GM21528 (cell line): ENCODE measurements around the gene GGACT.

Source experiments
- ATAC-seq: cut with Tn5 transposase; IDR thresholded peaks from one replicate; pipeline ENCODE4 v1.9.1; 2021; ENCODE audit warnings: mild to moderate bottlenecking, moderate library complexity; ENCODE audit not compliant: unreplicated experiment, low FRiP score

Gene GGACT

GRCh38 chr13:100560498-100561157 lies 28.0 kb downstream of the GGACT start:
- no peak for ATAC-seq

- ATAC-seq: no peak
Measured at GRCh38 chr13:100559886-100560285, 28.7 kb downstream of the GGACT start.

GRCh38 chr13:100552755-100553154 lies 35.8 kb downstream of the GGACT start:
- ATAC-seq: no peak

GRCh38 chr13:100549316-100549715 lies 39.3 kb downstream of the GGACT start:
- ATAC-seq: no peak

- ATAC-seq: no peak
Measured at GRCh38 chr13:100547791-100548201, 40.8 kb downstream of the GGACT start.

- no peak for ATAC-seq
Measured at GRCh38 chr13:100546713-100547405, 41.7 kb downstream of the GGACT start.

GRCh38 chr13:100545684-100546061 lies 42.9 kb downstream of the GGACT start:
- ATAC-seq: no peak

- ATAC-seq: no peak
Measured at GRCh38 chr13:100544866-100545683, 43.5 kb downstream of the GGACT start.

- ATAC-seq: no peak
Measured at GRCh38 chr13:100543872-100544602, 44.6 kb downstream of the GGACT start.

GRCh38 chr13:100542826-100543156 lies 45.8 kb downstream of the GGACT start:
- peak; percentile 92 for ATAC-seq

- no peak for ATAC-seq
Measured at GRCh38 chr13:100541897-100542825, 46.4 kb downstream of the GGACT start.

GRCh38 chr13:100540621-100541020 lies 48.0 kb downstream of the GGACT start:
- ATAC-seq: no peak

- no peak for ATAC-seq
Measured at GRCh38 chr13:100537951-100538462, 50.6 kb downstream of the GGACT start.

GRCh38 chr13:100537486-100537885 lies 51.1 kb downstream of the GGACT start:
- no peak for ATAC-seq

- ATAC-seq: no peak
Measured at GRCh38 chr13:100536643-100537180, 51.9 kb downstream of the GGACT start.

- no peak for ATAC-seq
Measured at GRCh38 chr13:100535426-100536135, 53.0 kb downstream of the GGACT start.

GRCh38 chr13:100534911-100535310 lies 53.7 kb downstream of the GGACT start:
- ATAC-seq: no peak

GRCh38 chr13:100534147-100534843 lies 54.3 kb downstream of the GGACT start:
- ATAC-seq: no peak
